Measurements from ENCODE around the gene MS4A4A.
"Not testable (repeated sequence)": the region's sequence is repeated elsewhere in the genome, so short reads cannot be mapped to it uniquely, and the experiment has no call there.

The MS4A4A gene

DNA sequence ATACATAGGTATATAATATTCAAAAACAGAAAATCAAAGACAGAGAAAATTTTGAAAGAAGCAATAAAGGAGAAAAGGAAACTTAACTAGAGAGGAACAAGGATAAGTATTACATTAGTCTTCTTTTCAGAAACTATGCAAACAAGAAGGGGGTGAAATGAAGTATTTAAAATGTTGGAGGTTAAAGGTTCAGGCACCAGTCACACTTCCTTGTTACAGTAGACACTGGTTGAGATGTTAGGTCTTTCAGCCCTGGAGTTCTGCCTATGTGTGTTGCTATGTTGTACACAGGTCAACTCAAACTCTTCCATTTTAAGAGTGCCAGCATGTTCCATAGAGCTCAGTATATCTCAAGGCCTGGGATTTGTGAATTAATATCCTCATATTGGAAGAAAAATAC lies 6.0 kb upstream of the MS4A4A start:
- no peaks in the 10 kb centered on the region for H3K36me3 Mint-ChIP-seq (ENCODE audit: low read depth)
- H3K9me3 Mint-ChIP-seq = no peaks in the 10 kb centered on the region
- peaks cover 43% of the 10 kb centered on the region for H3K27me3 Mint-ChIP-seq
- H3K4me1 Mint-ChIP-seq (ENCODE audit: low read depth) = no peaks in the 10 kb centered on the region
- no peak overlapping the region for H3K4me3 Mint-ChIP-seq
- no peak for DNase-seq
- H3K27ac Mint-ChIP-seq = no peak overlapping the region

DNA sequence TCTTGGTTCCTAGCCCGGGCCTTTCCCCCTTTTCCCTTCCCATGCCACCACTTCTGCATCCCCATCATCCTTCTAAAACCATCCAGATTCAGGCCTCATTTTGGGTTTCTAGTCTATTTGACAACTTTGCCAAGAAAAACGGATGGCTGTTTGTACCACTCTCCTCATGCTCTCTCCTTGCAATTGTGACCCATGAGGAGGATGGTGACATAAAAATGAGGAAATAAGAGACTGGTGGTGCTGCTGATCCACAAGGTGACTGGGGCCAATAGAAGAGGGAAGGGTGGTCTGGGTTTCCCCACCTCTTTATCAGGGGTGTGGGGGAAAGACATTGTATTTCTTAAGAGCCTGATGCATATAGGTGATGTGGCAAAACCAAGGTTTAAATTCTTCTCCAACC lies 1.0 kb downstream of the MS4A4A start:
- Mint-ChIP-seq H3K27ac (no peak overlapping the region), H3K27me3 (peaks cover 22% of the 10 kb centered on the region), H3K4me3 (no peak overlapping the region), H3K4me1 (ENCODE audit: low read depth) (no peaks in the 10 kb centered on the region), H3K36me3 (ENCODE audit: low read depth) (no peaks in the 10 kb centered on the region), H3K9me3 (no peaks in the 10 kb centered on the region)
- DNase-seq = no peak

DNA sequence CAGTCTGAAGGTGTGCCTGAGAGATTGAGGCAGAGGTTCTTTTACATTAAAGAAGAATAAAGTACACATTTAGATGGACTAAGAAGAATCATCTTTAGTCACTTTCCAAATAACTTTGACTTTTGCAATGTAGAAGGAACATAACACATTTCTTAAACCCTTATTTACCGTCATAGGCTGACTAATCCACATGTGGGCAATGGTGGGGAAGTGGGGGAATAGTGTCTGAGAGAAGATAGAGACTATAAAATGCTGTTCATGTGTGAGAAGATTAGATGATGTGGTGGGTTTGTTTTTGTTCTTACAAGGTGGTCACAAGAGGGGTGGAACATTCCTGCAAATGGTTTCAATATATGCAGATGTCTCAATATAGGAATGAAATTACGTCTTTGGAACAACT lies 1.8 kb downstream of the MS4A4A start:
- no peak overlapping the region for H3K27ac Mint-ChIP-seq
- no peaks in the 10 kb centered on the region for H3K4me1 Mint-ChIP-seq (ENCODE audit: low read depth)
- no peaks in the 10 kb centered on the region for H3K36me3 Mint-ChIP-seq (ENCODE audit: low read depth)
- H3K4me3 Mint-ChIP-seq = no peak overlapping the region
- no peaks in the 10 kb centered on the region for H3K9me3 Mint-ChIP-seq
- no peak for DNase-seq
- H3K27me3 Mint-ChIP-seq = peaks cover 24% of the 10 kb centered on the region

DNA sequence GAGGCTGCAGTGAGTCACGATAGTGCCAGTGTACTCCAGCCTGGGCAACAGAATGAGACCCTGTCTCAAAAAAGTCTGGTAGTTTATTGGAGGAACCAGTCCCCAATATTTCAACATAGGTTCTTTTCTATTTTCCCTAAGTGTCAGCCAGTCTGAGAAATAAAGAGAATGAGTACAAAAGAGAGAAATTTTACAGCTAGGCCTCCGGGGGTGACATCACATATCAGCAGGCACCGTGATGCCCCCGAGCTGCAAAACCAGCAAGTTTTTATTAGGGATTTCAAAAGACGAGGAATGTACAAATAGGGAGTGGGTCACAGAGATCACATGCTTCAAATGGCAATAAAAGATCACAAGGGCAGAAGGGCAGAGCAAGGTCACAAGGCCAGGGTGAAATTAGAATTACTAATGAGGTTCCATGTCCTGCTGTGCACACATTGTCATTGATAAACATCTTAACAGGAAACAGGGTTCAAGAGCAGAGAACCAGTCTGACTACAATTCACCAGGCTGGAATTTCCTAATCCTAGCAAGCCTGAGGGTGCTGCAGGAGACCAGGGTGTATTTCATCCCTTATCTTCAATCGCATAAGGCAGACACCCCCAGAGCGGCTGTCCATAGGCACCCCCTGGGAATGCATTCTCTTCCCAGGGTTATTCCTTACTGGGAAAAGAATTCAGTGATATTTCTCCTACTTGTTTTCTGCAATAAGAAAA lies 5.1 kb downstream of the MS4A4A start:
- H3K4me1 Mint-ChIP-seq (ENCODE audit: low read depth); H3K4me3 Mint-ChIP-seq; DNase-seq; H3K36me3 Mint-ChIP-seq (ENCODE audit: low read depth); H3K27ac Mint-ChIP-seq; H3K9me3 Mint-ChIP-seq: not testable (repeated sequence)
- H3K27me3 Mint-ChIP-seq = peaks cover 20% of the 10 kb centered on the region

DNA sequence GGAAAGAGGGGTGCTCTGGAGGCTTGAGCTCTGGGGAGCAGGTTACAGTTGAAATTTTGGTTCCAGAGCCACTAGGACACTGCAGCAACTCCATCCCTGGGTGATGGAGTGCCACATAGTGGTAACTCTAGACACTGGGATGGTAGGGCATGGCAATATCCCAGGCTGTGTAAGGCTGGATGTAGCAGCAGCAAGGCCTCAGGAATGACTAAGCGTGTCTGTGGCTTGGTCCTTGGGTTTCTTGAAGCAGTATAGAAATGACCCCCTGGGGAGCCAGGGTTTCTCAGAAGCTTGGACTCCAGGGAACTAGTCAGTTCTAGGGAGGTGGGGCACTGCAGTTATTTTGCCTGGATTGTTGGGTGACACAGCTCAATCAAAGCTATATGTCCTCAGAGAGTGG lies 8.1 kb downstream of the MS4A4A start:
- Mint-ChIP-seq H3K36me3 (ENCODE audit: low read depth) (no peaks in the 10 kb centered on the region), H3K27ac (no peak overlapping the region), H3K27me3 (peaks cover 30% of the 10 kb centered on the region), H3K9me3 (peaks cover 2% of the 10 kb centered on the region), H3K4me3 (no peak overlapping the region), H3K4me1 (ENCODE audit: low read depth) (no peaks in the 10 kb centered on the region)
- DNase-seq = no peak

DNA sequence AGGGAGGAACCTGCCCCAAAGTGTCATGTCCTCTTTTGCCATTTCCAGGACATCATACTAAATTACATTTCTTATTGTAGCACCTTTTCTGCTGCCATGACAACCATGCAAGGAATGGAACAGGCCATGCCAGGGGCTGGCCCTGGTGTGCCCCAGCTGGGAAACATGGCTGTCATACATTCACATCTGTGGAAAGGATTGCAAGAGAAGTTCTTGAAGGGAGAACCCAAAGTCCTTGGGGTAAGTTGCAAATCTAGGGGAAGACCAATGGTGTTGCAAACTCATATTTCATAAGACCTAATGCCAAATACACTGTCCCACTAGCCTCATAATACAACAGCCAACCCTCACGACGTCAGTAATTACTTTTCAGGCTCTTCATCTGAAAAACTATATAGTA lies 11.7 kb downstream of the MS4A4A start:
- H3K27ac Mint-ChIP-seq = no peak overlapping the region
- no peak for DNase-seq
- peaks cover 41% of the 10 kb centered on the region for H3K27me3 Mint-ChIP-seq
- no peaks in the 10 kb centered on the region for H3K4me1 Mint-ChIP-seq (ENCODE audit: low read depth)
- no peaks in the 10 kb centered on the region for H3K36me3 Mint-ChIP-seq (ENCODE audit: low read depth)
- H3K9me3 Mint-ChIP-seq = peaks cover 2% of the 10 kb centered on the region
- no peak overlapping the region for H3K4me3 Mint-ChIP-seq

DNA sequence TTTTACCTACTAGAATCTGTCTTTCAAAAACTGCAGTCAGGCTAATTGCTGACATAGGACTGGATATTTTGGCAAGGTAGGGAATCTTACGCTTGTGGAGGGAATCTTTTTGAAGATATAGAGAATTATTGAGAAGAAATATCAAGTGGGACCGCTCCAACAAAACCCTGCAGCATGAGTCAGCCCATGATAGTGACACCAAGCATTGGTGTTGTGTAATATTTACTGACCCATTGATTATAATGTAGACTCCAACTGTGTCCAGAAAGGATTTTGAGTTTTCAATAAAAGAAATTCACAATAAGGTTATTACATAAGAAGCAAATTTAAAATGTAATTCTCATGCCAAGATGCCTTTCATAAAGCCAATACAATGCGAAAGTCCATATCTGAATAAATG lies 20.7 kb downstream of the MS4A4A start:
- no peak overlapping the region for H3K4me3 Mint-ChIP-seq
- H3K36me3 Mint-ChIP-seq (ENCODE audit: low read depth) = no peaks in the 10 kb centered on the region
- H3K27me3 Mint-ChIP-seq = peaks cover 42% of the 10 kb centered on the region
- H3K4me1 Mint-ChIP-seq (ENCODE audit: low read depth) = no peaks in the 10 kb centered on the region
- H3K27ac Mint-ChIP-seq = no peak overlapping the region
- DNase-seq = no peak
- no peaks in the 10 kb centered on the region for H3K9me3 Mint-ChIP-seq

DNA sequence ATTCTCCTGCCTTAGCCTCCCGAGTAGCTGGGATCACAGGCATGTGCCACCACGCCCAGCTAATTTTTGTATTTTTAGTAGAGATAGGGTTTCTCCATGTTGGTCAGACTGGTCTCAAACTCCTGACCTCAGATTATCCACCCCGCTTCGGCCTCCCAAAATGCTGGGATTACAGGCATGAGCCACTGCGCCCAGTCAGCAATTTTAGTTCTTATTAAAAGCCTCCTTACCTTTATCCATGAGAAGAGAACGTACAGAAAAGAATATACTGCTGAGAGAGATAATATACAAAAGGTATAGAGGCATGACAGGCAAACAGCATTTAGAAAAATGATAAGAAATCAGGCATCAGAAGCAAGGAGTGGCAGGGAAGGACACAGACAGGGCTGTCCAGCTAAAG lies 21.4 kb downstream of the MS4A4A start:
- not testable (repeated sequence) for DNase-seq; H3K4me3 Mint-ChIP-seq; H3K36me3 Mint-ChIP-seq (ENCODE audit: low read depth); H3K9me3 Mint-ChIP-seq; H3K4me1 Mint-ChIP-seq (ENCODE audit: low read depth); H3K27ac Mint-ChIP-seq
- peaks cover 39% of the 10 kb centered on the region for H3K27me3 Mint-ChIP-seq

DNA sequence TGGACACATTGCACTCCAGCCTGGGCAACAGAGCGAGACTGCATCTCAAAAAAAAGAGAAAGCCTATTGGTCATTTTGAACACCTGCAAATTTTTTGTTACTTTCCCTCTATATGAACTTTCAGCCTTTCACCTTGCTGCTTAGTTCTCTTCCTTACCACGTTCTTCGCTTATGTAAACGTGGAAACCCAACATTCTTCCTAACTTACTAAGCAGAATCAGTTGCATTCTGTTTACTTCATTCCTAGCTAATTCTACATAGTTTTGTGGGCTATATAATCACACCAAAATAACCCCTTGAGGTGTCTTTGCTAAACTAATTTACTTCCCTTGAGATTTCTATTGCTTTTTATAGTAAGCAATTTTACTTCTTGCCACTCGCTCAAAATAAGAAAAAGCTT lies 23.2 kb downstream of the MS4A4A start:
- no peaks in the 10 kb centered on the region for H3K9me3 Mint-ChIP-seq
- no peak overlapping the region for H3K4me3 Mint-ChIP-seq
- peaks cover 19% of the 10 kb centered on the region for H3K4me1 Mint-ChIP-seq (ENCODE audit: low read depth)
- H3K27ac Mint-ChIP-seq = no peak overlapping the region
- peaks cover 29% of the 10 kb centered on the region for H3K27me3 Mint-ChIP-seq
- DNase-seq = no peak
- no peaks in the 10 kb centered on the region for H3K36me3 Mint-ChIP-seq (ENCODE audit: low read depth)

DNA sequence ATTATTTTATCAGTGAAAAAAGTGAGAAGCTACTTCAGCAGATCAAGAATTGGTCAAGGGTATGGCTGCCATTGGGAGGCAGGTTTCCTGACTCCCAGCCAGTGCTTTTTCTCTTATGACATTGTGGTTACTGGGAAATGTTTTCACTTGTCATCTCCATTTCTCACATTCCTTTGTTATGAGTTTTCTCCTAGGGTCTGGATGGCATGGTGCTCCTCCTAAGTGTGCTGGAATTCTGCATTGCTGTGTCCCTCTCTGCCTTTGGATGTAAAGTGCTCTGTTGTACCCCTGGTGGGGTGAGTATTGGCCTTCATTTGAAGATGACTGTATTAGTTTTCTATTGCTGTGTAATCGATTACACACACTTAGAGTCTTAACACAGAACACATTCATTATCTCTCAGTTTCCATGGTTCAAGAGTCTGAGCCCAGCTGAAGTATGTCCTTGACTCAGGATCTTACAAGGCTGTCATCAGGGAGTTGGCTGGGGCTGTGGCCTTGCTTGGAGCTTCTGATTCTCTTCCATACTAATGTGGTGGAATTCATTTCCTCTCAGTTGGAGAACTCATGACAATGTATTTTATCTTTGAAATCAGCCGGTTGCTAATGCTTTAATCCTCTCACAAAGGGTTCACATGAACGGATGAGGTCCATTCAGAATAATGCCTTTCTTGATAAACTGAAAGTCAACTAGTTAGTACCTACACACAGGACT lies 25.6 kb downstream of the MS4A4A start:
- no peak for DNase-seq
- Mint-ChIP-seq H3K4me3 (no peak overlapping the region), H3K27ac (no peak overlapping the region), H3K9me3 (no peaks in the 10 kb centered on the region), H3K36me3 (ENCODE audit: low read depth) (no peaks in the 10 kb centered on the region), H3K27me3 (peaks cover 34% of the 10 kb centered on the region), H3K4me1 (ENCODE audit: low read depth) (peaks cover 26% of the 10 kb centered on the region)

DNA sequence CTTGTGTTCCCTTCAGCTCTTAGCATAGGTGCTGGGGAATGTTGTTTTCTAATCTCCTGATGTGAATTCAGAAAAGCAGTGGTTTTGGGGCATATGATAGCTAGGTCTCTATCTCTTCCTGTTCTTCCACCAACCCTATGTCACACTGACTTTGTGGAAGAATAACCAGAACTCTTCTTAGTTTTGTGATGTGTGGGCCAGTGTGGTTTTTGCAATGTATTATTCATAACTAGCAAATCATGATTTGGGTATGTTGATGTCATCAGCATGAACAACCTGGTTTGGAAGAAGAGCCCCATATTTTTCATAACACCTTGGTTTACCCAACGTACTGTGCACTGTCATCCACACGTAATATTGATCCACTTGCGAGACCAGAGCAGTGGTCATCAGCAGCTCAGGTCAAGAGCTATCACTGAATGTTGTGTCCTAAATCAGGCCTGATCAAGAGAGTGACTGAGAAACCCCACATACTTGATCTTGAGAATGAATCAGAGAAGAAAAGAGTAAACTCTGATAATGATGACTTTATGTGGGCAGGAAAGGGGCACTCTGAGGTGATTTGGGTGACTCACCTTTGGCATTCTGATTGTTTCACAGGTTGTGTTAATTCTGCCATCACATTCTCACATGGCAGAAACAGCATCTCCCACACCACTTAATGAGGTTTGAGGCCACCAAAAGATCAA lies 27.2 kb downstream of the MS4A4A start:
- Mint-ChIP-seq H3K9me3 (no peaks in the 10 kb centered on the region), H3K36me3 (ENCODE audit: low read depth) (no peaks in the 10 kb centered on the region), H3K4me1 (ENCODE audit: low read depth) (peaks cover 26% of the 10 kb centered on the region), H3K27ac (peak overlapping the region; percentile 97), H3K4me3 (no peak overlapping the region), H3K27me3 (peaks cover 38% of the 10 kb centered on the region)
- peak; percentile 39 for DNase-seq

DNA sequence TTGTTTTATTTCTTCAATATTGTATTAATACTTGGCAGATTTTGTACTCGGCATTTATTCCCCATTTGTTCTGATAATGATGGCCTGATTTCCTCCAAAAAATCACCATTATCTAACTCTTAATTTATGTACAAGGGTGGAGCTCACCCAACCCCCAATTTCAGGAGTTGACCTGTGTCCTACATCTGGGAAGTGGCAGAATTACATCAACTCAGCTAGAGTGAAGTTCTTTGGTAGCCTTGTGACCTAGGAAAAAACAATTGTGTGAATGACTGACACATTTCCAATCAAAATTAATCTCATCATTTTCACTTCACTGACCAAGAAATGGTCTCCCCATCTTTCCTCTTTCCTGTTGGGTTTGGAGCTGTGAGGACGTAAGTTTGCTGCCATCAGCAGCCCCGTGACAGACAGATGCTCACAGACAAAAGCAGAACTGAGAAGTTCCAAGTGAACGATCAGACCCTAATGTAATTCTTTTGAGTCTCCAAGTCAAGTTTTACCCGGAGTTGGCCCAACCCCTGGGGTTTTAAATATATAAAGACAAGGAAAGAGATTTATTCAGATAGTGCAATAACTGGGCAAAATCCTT lies 30.0 kb downstream of the MS4A4A start:
- no peaks in the 10 kb centered on the region for H3K36me3 Mint-ChIP-seq (ENCODE audit: low read depth)
- H3K4me3 Mint-ChIP-seq = no peak overlapping the region
- no peak overlapping the region for H3K27ac Mint-ChIP-seq
- no peaks in the 10 kb centered on the region for H3K9me3 Mint-ChIP-seq
- peaks cover 35% of the 10 kb centered on the region for H3K27me3 Mint-ChIP-seq
- H3K4me1 Mint-ChIP-seq (ENCODE audit: low read depth) = peaks cover 26% of the 10 kb centered on the region
- DNase-seq = no peak

DNA sequence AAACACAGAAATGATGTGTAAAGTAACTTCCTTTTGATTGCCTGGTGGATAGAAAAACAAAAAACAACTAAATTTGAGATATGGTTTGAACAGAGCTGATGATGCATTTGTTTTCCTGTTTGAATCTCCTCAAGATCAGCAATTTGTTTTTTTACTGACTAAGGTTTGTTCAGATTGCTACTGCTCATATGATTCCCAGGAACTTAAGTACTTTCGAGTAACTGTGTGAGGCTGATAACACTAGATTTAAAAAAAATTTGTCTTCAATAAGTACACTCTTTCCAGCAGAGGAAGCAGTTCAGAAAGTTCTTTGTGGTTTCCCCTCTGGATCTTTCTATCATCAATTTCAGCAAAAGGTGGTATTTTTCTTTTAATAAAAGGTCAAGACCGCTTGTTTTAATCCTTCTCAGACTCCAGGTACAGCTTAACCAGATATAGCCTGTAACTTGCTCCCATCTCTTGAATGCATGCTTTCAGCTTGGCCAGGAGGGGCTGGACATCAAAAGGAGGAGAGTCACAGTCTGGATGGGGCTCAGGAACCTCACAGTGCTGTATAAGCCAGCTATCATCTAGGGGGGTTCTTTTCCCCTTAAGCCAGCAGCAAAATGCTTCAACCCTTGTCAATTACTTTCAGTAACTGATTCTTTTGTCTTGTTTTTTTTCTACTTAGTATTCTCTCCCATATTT lies 34.3 kb downstream of the MS4A4A start:
- no peaks in the 10 kb centered on the region for H3K36me3 Mint-ChIP-seq (ENCODE audit: low read depth)
- H3K4me1 Mint-ChIP-seq (ENCODE audit: low read depth) = no peaks in the 10 kb centered on the region
- H3K4me3 Mint-ChIP-seq = no peak overlapping the region
- no peak overlapping the region for H3K27ac Mint-ChIP-seq
- H3K9me3 Mint-ChIP-seq = peaks cover 10% of the 10 kb centered on the region
- H3K27me3 Mint-ChIP-seq = peaks cover 42% of the 10 kb centered on the region
- no peak for DNase-seq

DNA sequence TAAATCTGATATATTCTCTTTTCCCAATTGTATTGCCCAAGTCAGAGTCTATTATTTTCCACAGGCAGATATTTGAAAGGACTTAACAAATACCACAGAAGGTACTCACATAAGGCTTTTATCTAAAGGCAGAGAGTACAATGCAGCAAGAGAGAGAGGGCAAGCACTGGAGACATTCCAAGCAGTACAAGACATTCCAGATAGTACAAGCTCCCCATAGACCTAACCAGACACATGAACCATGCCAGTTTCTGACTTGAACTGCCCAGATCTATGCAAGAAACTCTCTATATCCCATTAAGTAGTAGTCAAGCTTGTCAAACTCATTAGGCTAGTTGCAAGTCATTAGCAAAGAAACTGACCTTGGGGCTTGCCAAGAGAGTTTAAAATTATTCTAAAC lies 35.4 kb downstream of the MS4A4A start:
- H3K27ac Mint-ChIP-seq = no peak overlapping the region
- peaks cover 41% of the 10 kb centered on the region for H3K27me3 Mint-ChIP-seq
- DNase-seq = no peak

More for the DNA sequence above, 35.4 kb downstream of the MS4A4A start:
- H3K9me3 Mint-ChIP-seq = peaks cover 20% of the 10 kb centered on the region
- H3K4me1 Mint-ChIP-seq (ENCODE audit: low read depth) = no peaks in the 10 kb centered on the region
- H3K4me3 Mint-ChIP-seq = no peak overlapping the region
- no peaks in the 10 kb centered on the region for H3K36me3 Mint-ChIP-seq (ENCODE audit: low read depth)
